NCI-H1092 (cell line): ENCODE results near the gene SHISAL1.

Experiments used
- DNase-seq: peaks from one replicate; lab custom pipeline; 2025; lab: John Stamatoyannopoulos, UW

Gene SHISAL1

GRCh38 chr22:44278243-44279068 is 34.3 kb downstream of the SHISAL1 start:
- no peak for DNase-seq

- no peak for DNase-seq
Observed at GRCh38 chr22:44277386-44278135, 35.2 kb downstream of the SHISAL1 start.

GRCh38 chr22:44276706-44277356 is 35.9 kb downstream of the SHISAL1 start:
- DNase-seq: no peak

GRCh38 chr22:44276041-44276440 is 36.7 kb downstream of the SHISAL1 start:
- no peak for DNase-seq

- no peak for DNase-seq
Observed at GRCh38 chr22:44275631-44275995, 37.1 kb downstream of the SHISAL1 start.

DNA sequence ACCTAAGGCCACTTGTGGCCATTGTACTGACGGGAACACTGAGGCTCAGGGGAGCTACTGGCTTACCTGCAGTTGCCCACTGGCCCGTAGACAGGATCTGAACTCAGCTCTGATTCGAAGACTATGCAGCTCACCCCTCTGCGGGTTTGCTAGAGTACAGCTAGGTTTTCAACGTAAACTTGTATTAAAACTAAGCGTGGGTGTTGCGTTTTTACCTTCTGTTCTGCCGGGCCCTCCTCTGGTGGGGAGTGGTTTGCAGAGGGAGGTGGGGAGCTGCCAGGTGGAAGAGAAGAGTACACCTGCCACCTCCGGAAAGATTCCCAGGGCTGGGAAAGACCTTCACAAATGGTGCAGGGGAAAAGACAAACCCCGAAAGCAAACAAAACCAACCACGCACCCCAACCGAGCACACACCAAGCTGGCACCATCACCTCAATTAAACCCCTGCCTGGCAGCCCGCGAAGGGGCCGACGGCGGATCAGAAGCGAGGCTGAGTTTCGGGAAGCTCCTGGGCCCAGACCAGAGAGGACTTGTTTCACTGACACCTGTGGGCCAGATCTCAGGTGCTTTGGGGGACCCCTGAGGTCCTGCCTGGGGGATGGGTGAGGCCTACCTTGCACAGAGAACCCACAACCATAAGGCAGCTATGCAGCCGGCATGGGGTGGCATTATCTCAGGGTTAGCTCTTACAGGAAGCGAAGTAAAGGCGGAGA is 37.7 kb downstream of the SHISAL1 start:
- DNase-seq: no peak

- DNase-seq: no peak
Observed at GRCh38 chr22:44273175-44273574, 39.6 kb downstream of the SHISAL1 start.

DNA sequence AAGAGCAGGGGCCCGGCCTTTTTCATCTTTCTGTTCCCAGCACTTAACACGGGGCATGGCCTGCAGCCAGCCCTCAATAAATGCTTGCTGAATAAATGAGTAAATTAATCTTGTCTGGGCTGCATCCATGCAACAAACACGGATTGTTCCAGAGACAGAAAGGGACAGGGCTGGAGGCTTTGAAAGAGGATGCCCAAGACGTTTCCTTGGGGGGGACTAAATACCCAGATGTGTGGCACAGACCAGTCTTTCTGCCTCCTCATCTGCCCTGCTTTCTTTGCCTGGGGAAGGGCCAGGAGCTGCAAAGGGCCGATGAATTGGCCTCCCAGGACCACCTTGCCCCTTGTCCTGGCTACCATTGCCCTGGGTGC is 40.4 kb downstream of the SHISAL1 start:
- DNase-seq: no peak

GRCh38 chr22:44271732-44272400 is 40.9 kb downstream of the SHISAL1 start:
- DNase-seq: no peak

DNA sequence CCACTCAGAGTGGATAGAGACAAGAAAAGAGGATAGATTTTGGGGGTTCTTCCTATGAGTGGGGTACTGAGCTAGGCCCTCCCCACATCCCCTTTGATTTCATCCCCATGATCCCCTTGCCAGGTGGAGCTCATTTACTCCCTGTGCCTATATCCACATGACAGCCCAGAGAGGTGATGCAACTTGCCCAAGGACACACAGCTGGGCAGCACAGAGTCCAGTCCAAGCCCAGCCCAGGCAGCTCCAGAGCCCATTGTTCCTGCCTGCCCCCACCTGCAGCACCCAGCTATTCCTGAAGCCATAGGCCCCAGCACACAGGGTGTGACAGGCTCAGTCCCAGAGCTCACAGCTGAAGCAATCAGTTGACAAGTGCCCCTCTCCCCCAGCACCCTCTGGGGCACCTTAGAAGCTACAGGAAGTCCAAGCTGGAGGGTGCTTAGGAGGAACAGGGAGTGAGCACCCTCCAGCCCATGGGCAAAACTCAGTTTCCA is 41.7 kb downstream of the SHISAL1 start:
- DNase-seq: no peak

DNA sequence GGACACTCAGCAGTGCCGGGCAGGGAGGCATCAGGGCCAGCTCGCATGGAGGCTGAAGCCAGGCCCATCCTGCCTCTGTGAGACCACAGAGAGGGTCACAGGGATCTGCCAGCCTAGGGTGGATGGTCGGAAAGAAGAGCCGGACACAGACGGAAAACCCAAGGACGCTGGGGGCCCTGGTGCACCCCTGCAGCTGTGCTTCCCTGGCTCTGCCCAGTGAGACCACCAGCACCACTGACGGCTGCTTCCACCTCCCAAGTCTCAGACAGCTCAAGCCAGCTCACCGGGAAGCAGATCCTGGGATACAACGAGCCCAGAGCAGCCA is 42.2 kb downstream of the SHISAL1 start:
- DNase-seq: no peak

- no peak for DNase-seq
Observed at GRCh38 chr22:44269757-44270555, 42.8 kb downstream of the SHISAL1 start.

GRCh38 chr22:44269117-44269498 is 43.6 kb downstream of the SHISAL1 start:
- DNase-seq: no peak

DNA sequence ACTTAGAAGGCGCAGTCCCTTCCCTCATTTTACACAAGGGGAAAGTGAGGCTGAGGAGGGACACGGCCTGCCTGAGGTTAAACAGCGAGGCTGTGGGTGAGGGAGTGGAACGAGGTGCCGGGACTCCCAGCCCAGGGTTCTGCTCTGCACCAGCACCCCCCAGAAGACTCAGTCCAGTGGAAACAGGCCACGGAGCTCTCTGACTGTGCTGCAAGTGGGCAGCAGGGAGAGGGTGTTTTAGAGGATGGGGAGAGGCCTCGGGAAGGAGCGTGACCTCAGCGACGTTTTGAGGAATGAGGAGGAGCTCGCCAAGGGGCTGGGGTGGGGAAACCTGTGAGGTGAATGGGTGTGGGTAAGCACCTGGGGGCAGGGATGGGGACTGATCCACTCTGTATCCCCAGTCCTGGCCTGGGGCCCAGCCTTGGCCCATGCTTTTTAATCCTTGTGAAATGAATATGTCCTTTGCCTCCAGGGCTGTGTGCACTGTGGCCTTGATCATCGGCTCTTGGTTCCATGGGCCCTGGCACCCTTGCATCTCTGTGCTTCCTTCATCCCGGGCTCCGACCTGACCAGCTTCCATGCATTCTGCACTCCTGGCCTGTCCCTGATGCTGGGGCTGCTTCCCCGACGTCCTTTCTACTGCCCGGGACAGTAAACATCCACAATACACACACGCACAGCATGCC is 44.2 kb downstream of the SHISAL1 start:
- DNase-seq: no peak

- no peak for DNase-seq
Observed at GRCh38 chr22:44267856-44268255, 44.9 kb downstream of the SHISAL1 start.

GRCh38 chr22:44266796-44267760 is 45.7 kb downstream of the SHISAL1 start:
- DNase-seq: no peak

- DNase-seq: no peak
Observed at GRCh38 chr22:44263547-44263946, 49.2 kb downstream of the SHISAL1 start.

- DNase-seq: no peak
Observed at GRCh38 chr22:44261861-44262595, 50.7 kb downstream of the SHISAL1 start.
